HG03108 (cell line): Measurements from ENCODE around the gene DYNLT5.

ENCODE experiments used
- ATAC-seq: cut with Tn5 transposase; IDR thresholded peaks from one replicate; pipeline ENCODE4 v1.9.1; 2021; ENCODE audit warnings: moderate library complexity; ENCODE audit not compliant: unreplicated experiment

DYNLT5 gene

GRCh38 chr1:66747501-66747900 lies 4.8 kb upstream of the DYNLT5 start:
- no peak for ATAC-seq

GRCh38 chr1:66750577-66750976 lies 1.7 kb upstream of the DYNLT5 start:
- no peak for ATAC-seq

- no peak for ATAC-seq
Measured at GRCh38 chr1:66751160-66751559, 1.1 kb upstream of the DYNLT5 start.

GRCh38 chr1:66752671-66753371 lies 562 bp downstream of the DYNLT5 start:
- ATAC-seq = no peak

- no peak for ATAC-seq
Measured at GRCh38 chr1:66757722-66758240, 5.5 kb downstream of the DYNLT5 start.

GRCh38 chr1:66758241-66758755 lies 6.0 kb downstream of the DYNLT5 start:
- ATAC-seq = peak; percentile 99

- no peak for ATAC-seq
Measured at GRCh38 chr1:66760506-66760905, 8.2 kb downstream of the DYNLT5 start.

GRCh38 chr1:66761221-66761620 lies 9.0 kb downstream of the DYNLT5 start:
- ATAC-seq = no peak

- ATAC-seq = peak; percentile 42
Measured at GRCh38 chr1:66764994-66765578, 12.8 kb downstream of the DYNLT5 start.

GRCh38 chr1:66767626-66768025 lies 15.4 kb downstream of the DYNLT5 start:
- no peak for ATAC-seq

- no peak for ATAC-seq
Measured at GRCh38 chr1:66768965-66769364, 16.7 kb downstream of the DYNLT5 start.

GRCh38 chr1:66769512-66770229 lies 17.4 kb downstream of the DYNLT5 start:
- no peak for ATAC-seq

GRCh38 chr1:66770240-66770639 lies 18.0 kb downstream of the DYNLT5 start:
- no peak for ATAC-seq

- ATAC-seq = no peak
Measured at GRCh38 chr1:66770694-66771093, 18.4 kb downstream of the DYNLT5 start.

- ATAC-seq = no peak
Measured at GRCh38 chr1:66773227-66773626, 21.0 kb downstream of the DYNLT5 start.

- ATAC-seq = no peak
Measured at GRCh38 chr1:66774438-66774837, 22.2 kb downstream of the DYNLT5 start.

- no peak for ATAC-seq
Measured at GRCh38 chr1:66775646-66776045, 23.4 kb downstream of the DYNLT5 start.

GRCh38 chr1:66777831-66778230 lies 25.6 kb downstream of the DYNLT5 start:
- no peak for ATAC-seq

- no peak for ATAC-seq
Measured at GRCh38 chr1:66778266-66778665, 26.0 kb downstream of the DYNLT5 start.

- ATAC-seq = no peak
Measured at GRCh38 chr1:66778969-66779368, 26.7 kb downstream of the DYNLT5 start.

GRCh38 chr1:66779475-66780078 lies 27.3 kb downstream of the DYNLT5 start:
- no peak for ATAC-seq
